Measurements from ENCODE around the gene ZSWIM6. TPM values are rescaled to one million over a fixed set of nuclear protein-coding genes. Genes with fewer than 3 reads are reported as not detected.

The ZSWIM6 gene
- total and polyA plus RNA-seq, 2 experiments from 2014 or later = 9.0 to 12.7 TPM

GRCh38 chr5:61467766-61468482 lies 135.9 kb downstream of the ZSWIM6 start:
- peaks cover 92% of the 10 kb centered on the region for H3K79me2 ChIP-seq

DNA sequence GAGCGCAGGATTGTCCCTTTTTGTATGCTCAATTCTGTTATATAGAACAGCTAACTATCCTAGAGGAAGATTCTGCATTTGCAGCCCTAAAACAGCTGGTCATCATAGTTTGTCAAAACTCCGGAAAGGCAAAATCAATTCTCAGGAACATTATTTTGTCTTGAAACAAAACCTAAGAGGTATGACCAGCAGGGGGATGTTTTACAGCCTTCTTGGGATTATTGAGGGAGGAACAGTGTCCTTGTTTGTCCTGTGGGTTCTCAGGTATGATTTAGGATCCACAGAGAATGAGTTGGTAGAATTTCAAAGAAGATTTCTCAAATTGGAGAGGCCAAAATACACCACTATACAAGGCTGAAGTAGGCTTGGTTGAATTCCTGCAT lies 136.4 kb downstream of the ZSWIM6 start:
- Histone ChIP-seq H2AFZ (no peak overlapping the region), H3K4me1 (ENCODE audit: insufficient read depth) (peaks cover 5% of the 10 kb centered on the region), H3K9me2 (replicated peaks; ENCODE audit: insufficient read depth) (no peaks in the 10 kb centered on the region), H4K20me1 (ENCODE audit: insufficient read depth, poor library complexity, severe bottlenecking) (peaks cover 17% of the 10 kb centered on the region), H3K27me3 (no peaks in the 10 kb centered on the region), H3K79me2 (peaks cover 90% of the 10 kb centered on the region), H3K4me2 (no peak overlapping the region), H3K36me3 (replicated peaks; ENCODE audit: insufficient read depth, low read depth) (no peaks in the 10 kb centered on the region), H3K4me3 (no peak overlapping the region), H3K9me3 (ENCODE audit: low read depth) (no peaks in the 10 kb centered on the region), H3K27ac (no peak overlapping the region)
- no peak for TF ChIP-seq CTCF (IDR thresholded peaks at IDR 0.05; ENCODE audit: poor library complexity)
- TF ChIP-seq EZH2 (IDR thresholded peaks at IDR 0.05; ENCODE audit: borderline replicate concordance) = no peak
- TF ChIP-seq EZH2phosphoT487 (IDR thresholded peaks at IDR 0.05; ENCODE audit: low read depth, severe bottlenecking, unreplicated experiment) = no peak
- no peak for DNase-seq (ENCODE audit: low spot score)
- WGBS (ENCODE audit: low lambda C conversion rate, missing lambda C conversion rate) = 83% methylated on average over 2 of the region's 2 CpGs

More at GRCh38 chr5:61467766-61468482, 135.9 kb downstream of the ZSWIM6 start:
- Histone ChIP-seq H3K9me2 (replicated peaks; ENCODE audit: insufficient read depth) (no peaks in the 10 kb centered on the region), H3K4me2 (peak overlapping the region; percentile 5), H2AFZ (no peak overlapping the region), H3K9me3 (ENCODE audit: low read depth) (no peaks in the 10 kb centered on the region), H3K36me3 (replicated peaks; ENCODE audit: insufficient read depth, low read depth) (no peaks in the 10 kb centered on the region), H3K4me1 (ENCODE audit: insufficient read depth) (peaks cover 5% of the 10 kb centered on the region), H4K20me1 (ENCODE audit: insufficient read depth, poor library complexity, severe bottlenecking) (peaks cover 17% of the 10 kb centered on the region), H3K27me3 (no peaks in the 10 kb centered on the region), H3K4me3 (no peak overlapping the region), H3K27ac (no peak overlapping the region)
- WGBS (ENCODE audit: low lambda C conversion rate, missing lambda C conversion rate) = 29% methylated on average over 2 of the region's 2 CpGs
- no peak for TF ChIP-seq EZH2phosphoT487 (IDR thresholded peaks at IDR 0.05; ENCODE audit: low read depth, severe bottlenecking, unreplicated experiment)
- no peak for TF ChIP-seq CTCF (IDR thresholded peaks at IDR 0.05; ENCODE audit: poor library complexity)
- TF ChIP-seq EZH2 (IDR thresholded peaks at IDR 0.05; ENCODE audit: borderline replicate concordance) = no peak
- DNase-seq (ENCODE audit: low spot score) = no peak

DNA sequence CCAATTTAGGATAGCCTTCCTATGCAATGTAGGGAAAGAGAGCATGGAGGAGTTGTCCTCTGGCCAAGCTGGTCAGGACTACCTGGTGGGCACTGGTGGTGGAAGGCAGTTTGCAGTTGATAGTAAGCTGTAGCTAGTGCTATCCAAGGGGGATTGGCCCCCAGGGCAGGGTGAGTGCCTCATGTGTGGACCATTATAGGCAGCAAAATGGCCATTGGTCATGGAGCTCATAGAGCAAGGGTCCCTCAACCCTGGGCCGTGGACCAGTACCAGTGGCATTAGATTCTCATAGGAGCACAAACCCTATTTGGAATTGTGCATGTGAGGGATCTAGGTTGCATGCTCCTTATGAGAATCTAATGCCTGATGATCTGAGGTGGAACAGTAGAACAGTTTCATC lies 139.3 kb downstream of the ZSWIM6 start:
- H3K27ac ChIP-seq = no peak overlapping the region
- DNase-seq (ENCODE audit: low spot score) = no peak
- no peak for TF ChIP-seq CTCF (IDR thresholded peaks at IDR 0.05; ENCODE audit: poor library complexity)
- no peak for TF ChIP-seq EZH2 (IDR thresholded peaks at IDR 0.05; ENCODE audit: borderline replicate concordance)
- TF ChIP-seq EZH2phosphoT487 (IDR thresholded peaks at IDR 0.05; ENCODE audit: low read depth, severe bottlenecking, unreplicated experiment) = no peak
- H3K4me3 ChIP-seq = no peak overlapping the region
- WGBS (ENCODE audit: low lambda C conversion rate, missing lambda C conversion rate) = 100% methylated on average over 1 of the region's 1 CpG
- H3K9me2 ChIP-seq (replicated peaks; ENCODE audit: insufficient read depth) = no peaks in the 10 kb centered on the region
- no peaks in the 10 kb centered on the region for H3K36me3 ChIP-seq (replicated peaks; ENCODE audit: insufficient read depth, low read depth)
- H2AFZ ChIP-seq = no peak overlapping the region
- peaks cover 17% of the 10 kb centered on the region for H4K20me1 ChIP-seq (ENCODE audit: insufficient read depth, poor library complexity, severe bottlenecking)
- H3K4me1 ChIP-seq (ENCODE audit: insufficient read depth) = peaks cover 2% of the 10 kb centered on the region
- H3K79me2 ChIP-seq = peaks cover 78% of the 10 kb centered on the region
- no peaks in the 10 kb centered on the region for H3K9me3 ChIP-seq (ENCODE audit: low read depth)
- H3K4me2 ChIP-seq = no peak overlapping the region
- H3K27me3 ChIP-seq = no peaks in the 10 kb centered on the region
